Tibial artery (tissue), 4 donors: ENCODE results near the gene TRIM4.
"Not testable (repeated sequence)": the region's sequence is repeated elsewhere in the genome, so short reads cannot be mapped to it uniquely, and the experiment has no call there.

ENCODE experiments used
- DNase-seq, 2 donors: peaks; one replicate each; pipeline ENCODE4 v3.0.0-alpha.2; 2019
- H3K27ac ChIP-seq, 2 donors: fragments of 200-600 bp; sonication (generic) in 1 of 2; 1 replicate in 1 of 2; 2 replicates in 1 of 2; pipeline ENCODE4 v1.5.1; 2018 to 2019; ENCODE audit warnings: mild to moderate bottlenecking in 1 of 2
- H3K27me3 ChIP-seq, 2 donors: fragments of 200-600 bp; sonication (generic) in 1 of 2; one replicate each; pipeline versions ENCODE4 v1.5.1 to v1.6.0; 2016 to 2019
- H3K36me3 ChIP-seq, 3 donors: fragments of 200-600 bp; sonication (generic) in 2 of 3; one replicate each; pipeline ENCODE4 v1.5.1; 2016 to 2019; ENCODE audit warnings: mild to moderate bottlenecking in 2 of 3
- H3K4me1 ChIP-seq, 4 donors: fragments of 200-600 bp; sonication (generic) in 2 of 4; 1 replicate in 3 of 4; 2 replicates in 1 of 4; pipeline ENCODE4 v1.5.1; 2016 to 2019
- H3K4me3 ChIP-seq, 2 donors: fragments of 200-600 bp; sonication (generic) in 1 of 2; 1 replicate in 1 of 2; 2 replicates in 1 of 2; pipeline ENCODE4 v1.5.1; 2018 to 2019; ENCODE audit warnings: mild to moderate bottlenecking in 2 of 2
- H3K9me3 ChIP-seq, 3 donors: fragments of 200-600 bp; sonication (generic) in 1 of 3; one replicate each; pipeline ENCODE4 v1.5.1; 2016 to 2019
- intact Hi-C: fragments of 100-400 bp; cut with DNase I; formaldehyde crosslinking; loops from one replicate; pipeline ENCODE4 v1.15.0; 2023; ENCODE audit warnings: low total_unique reads
- TF ChIP-seq, protein P1 (sequence below), 2 experiments: fragments of 200-600 bp in 1 of 2; fragments of 450-650 bp in 1 of 2; IDR thresholded peaks; one replicate each; pipeline ENCODE4 v1.5.1; 2017 to 2019; ENCODE audit warnings: antibody characterized with exemption in 2 of 2, mild to moderate bottlenecking in 1 of 2, moderate library complexity in 1 of 2

The TRIM4 gene

DNA sequence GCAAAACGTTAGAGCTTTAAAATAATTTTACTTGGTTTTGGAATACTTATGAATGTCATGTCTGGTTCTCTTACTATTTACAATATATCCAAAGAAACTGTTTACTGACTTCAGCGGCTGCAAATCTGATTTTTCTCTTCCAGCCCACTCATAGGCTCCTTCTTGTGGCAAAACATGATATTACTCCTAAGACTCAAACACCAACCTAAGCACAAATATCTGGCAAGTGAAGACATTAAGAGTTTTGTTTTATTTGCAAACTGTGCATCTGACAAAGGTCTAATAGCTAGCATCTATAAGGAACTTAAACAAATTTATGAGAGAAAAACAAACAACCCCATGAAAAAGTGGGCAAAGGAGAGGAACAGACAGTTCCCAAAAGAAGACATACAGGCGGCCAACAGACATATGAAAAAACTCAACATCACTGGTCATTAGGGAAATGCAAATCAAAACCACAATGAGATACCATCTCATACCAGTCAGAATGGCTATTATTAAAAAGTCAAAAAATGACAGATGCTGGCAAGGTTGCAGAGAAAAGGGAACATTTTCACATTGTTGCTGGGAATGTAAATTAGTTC is 30.4 kb upstream of the TRIM4 start:
- TF ChIP-seq, protein P1, sequence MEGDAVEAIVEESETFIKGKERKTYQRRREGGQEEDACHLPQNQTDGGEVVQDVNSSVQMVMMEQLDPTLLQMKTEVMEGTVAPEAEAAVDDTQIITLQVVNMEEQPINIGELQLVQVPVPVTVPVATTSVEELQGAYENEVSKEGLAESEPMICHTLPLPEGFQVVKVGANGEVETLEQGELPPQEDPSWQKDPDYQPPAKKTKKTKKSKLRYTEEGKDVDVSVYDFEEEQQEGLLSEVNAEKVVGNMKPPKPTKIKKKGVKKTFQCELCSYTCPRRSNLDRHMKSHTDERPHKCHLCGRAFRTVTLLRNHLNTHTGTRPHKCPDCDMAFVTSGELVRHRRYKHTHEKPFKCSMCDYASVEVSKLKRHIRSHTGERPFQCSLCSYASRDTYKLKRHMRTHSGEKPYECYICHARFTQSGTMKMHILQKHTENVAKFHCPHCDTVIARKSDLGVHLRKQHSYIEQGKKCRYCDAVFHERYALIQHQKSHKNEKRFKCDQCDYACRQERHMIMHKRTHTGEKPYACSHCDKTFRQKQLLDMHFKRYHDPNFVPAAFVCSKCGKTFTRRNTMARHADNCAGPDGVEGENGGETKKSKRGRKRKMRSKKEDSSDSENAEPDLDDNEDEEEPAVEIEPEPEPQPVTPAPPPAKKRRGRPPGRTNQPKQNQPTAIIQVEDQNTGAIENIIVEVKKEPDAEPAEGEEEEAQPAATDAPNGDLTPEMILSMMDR (IDR thresholded peaks at IDR 0.05), result no peak
- Histone ChIP-seq H3K36me3 (no peaks in the 10 kb centered on the region), H3K27ac (no peak overlapping the region), H3K27me3 (peaks cover 0 to 7% of the 10 kb centered on the region in 2 donors), H3K4me1 (no peaks in the 10 kb centered on the region), H3K4me3 (no peak overlapping the region), H3K9me3 (no peaks in the 10 kb centered on the region)
- intact Hi-C loops, result no loop called here
- DNase-seq, result no peak

DNA sequence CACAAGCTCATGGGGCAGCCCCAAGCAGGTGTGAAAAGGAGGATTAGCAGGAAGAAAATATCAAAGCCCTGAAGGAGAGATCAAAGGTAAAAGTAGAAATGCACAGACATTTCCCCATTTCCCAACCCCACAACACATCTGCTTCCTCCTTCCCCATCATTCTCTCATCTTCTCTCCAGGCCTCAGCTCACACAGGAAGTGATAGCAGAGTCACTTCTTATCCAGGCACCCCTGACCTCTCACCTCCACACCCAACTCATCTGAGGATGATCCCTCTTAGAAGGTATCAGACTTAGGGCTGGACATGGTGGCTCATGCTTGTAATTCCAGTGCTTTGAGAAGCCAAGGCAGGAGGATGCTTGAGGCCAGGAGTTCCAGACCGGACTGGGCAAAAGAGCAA is 28.3 kb upstream of the TRIM4 start:
- Histone ChIP-seq H3K9me3 (no peaks in the 10 kb centered on the region), H3K36me3 (no peaks in the 10 kb centered on the region), H3K4me1 (no peaks in the 10 kb centered on the region), H3K4me3 (no peak overlapping the region), H3K27ac (no peak overlapping the region), H3K27me3 (peaks cover 0 to 7% of the 10 kb centered on the region in 2 donors)
- TF ChIP-seq, protein P1 (IDR thresholded peaks at IDR 0.05), result no peak
- DNase-seq, result no peak
- intact Hi-C loops, result no loop called here

DNA sequence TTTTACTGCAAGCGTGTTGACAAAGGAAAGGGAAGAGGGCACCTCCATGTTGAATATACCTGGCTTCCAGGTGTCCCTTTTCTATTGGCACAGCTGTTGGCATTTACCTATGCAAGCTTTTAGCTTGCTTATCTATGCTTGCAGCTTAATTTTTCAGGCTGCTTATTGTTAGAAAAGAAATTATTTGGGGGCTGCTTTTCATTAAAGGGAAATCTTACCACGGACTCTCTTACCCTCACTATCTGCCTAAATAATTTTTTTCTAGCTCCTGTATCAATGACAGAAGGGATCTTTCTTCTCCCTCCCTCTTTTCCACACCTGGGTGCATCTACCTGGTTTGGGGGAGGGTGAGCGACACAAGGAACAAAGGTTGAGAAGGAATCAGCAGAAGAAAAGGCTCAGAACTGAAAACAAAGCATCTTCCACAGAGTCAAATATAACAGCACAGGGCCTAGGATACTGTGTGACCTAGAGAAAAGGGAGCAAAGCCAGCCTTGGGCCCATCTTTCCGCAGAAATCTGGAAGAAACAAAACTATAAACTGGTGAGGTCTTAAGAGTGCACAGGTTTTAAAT is 25.3 kb upstream of the TRIM4 start:
- H3K9me3 ChIP-seq, result no peaks in the 10 kb centered on the region
- TF ChIP-seq, protein P1 (IDR thresholded peaks at IDR 0.05), result no peak
- H3K4me3 ChIP-seq, result no peak overlapping the region
- peaks cover 0 to 12% of the 10 kb centered on the region in 2 donors for H3K27me3 ChIP-seq
- no peak for DNase-seq
- no peak overlapping the region for H3K27ac ChIP-seq
- no peaks in the 10 kb centered on the region for H3K4me1 ChIP-seq
- intact Hi-C loops, result no loop called here
- H3K36me3 ChIP-seq, result no peaks in the 10 kb centered on the region

DNA sequence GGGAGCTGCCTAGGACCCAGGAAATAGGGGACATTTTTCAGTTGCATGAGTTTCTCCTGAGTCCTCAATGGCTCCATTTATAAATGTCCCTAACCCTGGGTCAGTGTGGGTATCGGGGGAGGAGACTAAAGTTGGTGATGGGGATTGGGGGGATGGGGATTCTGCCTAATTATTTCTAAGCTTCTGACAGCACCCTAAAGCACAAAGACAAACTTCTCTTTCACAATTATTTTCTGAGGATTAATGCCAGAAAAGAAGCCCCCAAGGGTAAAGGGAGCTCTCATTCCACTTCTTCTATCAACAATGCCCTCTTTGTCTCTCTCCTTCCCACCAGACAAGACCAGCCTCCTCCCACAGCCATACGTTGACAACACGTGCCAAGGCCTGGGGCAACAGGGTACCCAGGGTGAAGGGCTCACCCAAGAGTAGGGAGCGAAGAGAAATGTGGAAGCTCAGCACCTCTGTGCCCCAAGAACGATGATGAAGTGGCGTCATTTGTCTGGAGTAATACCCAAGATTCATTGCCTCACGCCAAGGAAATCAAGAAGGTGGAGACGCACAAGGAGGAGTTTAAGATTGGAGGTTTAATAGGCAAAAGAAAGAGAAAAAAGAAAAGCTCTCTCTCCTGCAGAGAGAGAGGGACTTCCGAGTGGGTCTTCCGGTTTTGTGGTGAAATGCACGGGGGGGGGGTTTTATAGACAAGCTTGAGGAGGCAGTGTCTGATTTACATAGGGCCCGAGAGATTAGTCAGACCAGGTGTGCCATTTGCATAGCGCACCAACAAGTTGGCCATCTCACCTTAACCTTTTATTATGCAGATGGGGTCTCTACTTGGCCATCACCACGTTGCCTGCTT is 24.5 kb upstream of the TRIM4 start:
- no peak for DNase-seq
- Histone ChIP-seq H3K27ac (no peak overlapping the region), H3K27me3 (peaks cover 0 to 12% of the 10 kb centered on the region in 2 donors), H3K9me3 (no peaks in the 10 kb centered on the region), H3K36me3 (no peaks in the 10 kb centered on the region), H3K4me3 (no peak overlapping the region), H3K4me1 (no peaks in the 10 kb centered on the region)
- TF ChIP-seq, protein P1 (IDR thresholded peaks at IDR 0.05), result no peak
- intact Hi-C loops, result no loop called here

DNA sequence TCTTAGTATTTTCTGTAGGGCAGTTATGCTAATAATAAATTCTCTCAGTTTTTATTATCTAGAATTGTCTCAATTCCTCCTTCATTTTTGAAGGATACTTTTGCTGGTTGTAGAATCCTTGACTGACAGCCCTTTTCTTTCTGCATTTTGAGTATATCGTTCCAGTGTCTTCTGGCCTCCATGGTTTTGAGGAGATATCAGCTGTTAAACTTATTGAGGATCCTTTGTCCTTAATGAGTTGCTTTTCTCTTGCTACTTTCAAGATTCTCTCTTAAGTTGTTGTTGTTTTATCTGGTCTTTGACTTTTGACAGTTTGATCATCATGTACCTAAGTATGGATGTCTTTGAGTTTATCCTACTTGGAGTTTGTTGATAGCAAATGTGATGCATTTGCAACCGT is 19.0 kb upstream of the TRIM4 start:
- no peaks in the 10 kb centered on the region for H3K36me3 ChIP-seq
- no peak overlapping the region for H3K4me3 ChIP-seq
- TF ChIP-seq, protein P1 (IDR thresholded peaks at IDR 0.05), result no peak
- no peaks in the 10 kb centered on the region for H3K4me1 ChIP-seq
- H3K27me3 ChIP-seq, result peaks cover 0 to 19% of the 10 kb centered on the region in 2 donors
- intact Hi-C loops, result no loop called here
- DNase-seq, result no peak
- no peak overlapping the region for H3K27ac ChIP-seq
- no peaks in the 10 kb centered on the region for H3K9me3 ChIP-seq

DNA sequence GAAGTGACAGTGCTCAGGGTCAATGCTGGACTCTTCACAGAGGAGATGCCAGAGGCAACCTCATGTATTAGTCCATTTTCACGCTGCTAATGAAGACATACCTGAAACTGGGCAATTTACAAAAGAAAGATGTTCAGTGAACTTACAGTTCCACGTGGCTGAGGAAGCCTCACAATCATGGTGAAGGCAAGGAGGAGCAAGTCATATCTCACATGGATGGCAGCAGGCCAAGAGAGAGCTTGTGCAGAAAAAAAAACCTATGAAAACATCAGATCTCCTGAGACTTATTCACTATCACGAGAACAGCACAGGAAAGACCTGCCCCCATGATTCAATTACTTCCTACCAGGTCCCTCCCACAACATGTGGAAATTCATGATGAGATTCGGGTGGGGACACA is 15.7 kb upstream of the TRIM4 start:
- intact Hi-C loops, H3K36me3 ChIP-seq, DNase-seq, H3K4me1 ChIP-seq, H3K9me3 ChIP-seq, H3K27ac ChIP-seq, H3K4me3 ChIP-seq: not testable (repeated sequence)
- H3K27me3 ChIP-seq, result peaks cover 0 to 18% of the 10 kb centered on the region in 2 donors
